Activated CD4-positive, alpha-beta T cell treated with anti-CD3 and anti-CD28 coated beads for 4 hours (primary cell): Measurements from ENCODE around the gene C3orf18.
"Not testable (repeated sequence)": the region's sequence is repeated elsewhere in the genome, so short reads cannot be mapped to it uniquely, and the experiment has no call there.

Experiments
- DNase-seq, 2 donors: peaks; one replicate each; pipeline ENCODE4 v3.0.0-alpha.2; 2020

C3orf18 gene

GRCh38 chr3:50519471-50520089 is 48.0 kb downstream of the C3orf18 start:
- DNase-seq, result peak; percentile 65 to 75

DNA sequence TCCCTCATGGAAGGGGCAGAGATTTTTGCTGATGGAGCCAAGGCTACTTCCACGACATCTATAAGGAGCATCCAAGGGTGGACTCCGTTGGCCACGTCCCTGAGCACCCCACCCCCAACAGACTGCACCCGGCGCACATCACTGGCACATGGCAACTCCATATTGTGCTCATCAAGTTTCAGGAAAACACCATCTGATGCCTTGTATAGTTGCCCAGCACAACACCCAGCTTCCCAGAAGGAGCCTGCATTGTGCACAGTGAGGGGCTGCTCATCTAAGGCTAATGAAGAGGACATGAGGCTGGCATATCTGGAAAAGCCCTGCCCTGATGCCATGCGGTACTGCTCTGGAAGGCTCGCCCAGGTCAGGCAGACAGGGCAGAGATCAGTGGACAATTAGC is 49.1 kb downstream of the C3orf18 start:
- DNase-seq, result no peak

DNA sequence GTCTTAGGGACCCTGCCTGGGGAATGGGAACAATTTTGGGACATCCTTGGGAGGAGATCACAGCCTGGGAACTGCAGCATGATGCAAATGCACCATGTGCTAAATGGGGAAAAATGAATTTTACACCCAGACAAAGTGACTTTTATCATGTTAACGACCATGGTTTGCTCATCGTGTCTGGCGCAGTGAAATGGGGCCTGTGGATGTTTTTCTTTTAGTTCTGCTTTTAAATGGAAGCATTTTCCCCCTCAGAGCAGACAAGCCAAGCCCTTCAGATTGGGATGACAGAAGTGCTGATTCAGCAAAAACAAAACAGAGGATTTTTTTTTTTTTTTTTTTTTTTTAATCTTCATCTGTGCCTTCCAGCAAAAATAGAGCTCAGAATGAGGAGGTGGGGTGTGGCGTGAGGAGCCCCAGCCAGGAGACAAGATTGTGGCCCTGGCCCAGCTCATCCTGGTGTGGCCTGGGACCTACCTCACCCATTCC is 49.8 kb downstream of the C3orf18 start:
- no peak for DNase-seq

- no peak for DNase-seq
Measured at GRCh38 chr3:50516440-50516871, 51.1 kb downstream of the C3orf18 start.

DNA sequence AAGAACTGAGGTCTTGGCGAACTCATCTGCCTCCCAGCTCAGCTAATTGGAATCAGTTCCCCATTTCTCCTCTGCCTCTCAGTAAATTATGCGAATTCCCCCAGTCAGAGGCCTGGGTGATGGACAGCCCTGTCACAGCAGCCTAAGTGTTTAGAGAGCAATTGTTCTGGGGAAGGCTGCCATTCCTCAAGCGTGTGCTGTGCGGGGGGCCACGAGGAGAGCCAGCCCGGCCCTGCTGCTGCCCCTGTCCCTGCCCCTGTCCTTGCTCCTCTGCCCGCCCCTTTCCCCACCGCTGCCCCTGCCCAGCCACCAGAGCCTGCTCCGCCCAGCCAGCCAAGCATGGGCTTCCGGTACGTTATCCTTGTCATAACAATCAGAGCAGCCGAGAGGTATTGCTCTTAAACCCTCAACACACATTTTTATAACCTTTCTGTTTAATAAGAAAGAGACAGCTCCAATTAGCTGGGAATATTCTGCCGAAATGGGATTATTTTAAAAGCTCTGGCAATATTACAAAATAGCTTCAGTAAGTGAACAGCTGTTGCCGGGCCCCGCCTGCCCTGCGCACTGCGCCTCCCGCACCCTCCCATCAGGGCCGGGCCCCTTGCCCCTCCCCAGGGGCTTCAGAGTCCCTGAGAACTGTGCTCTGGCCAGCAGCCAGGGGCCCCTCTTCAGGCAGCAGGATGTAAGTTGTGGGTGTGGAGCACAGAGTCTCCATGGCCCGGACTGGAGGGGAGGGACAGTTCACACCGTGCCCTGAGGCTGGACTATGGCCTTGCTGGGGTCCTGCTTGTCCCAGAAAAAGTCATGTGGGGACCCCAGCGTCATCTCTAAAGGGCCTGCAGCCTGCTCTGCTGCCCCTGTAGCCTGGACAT is 51.7 kb downstream of the C3orf18 start:
- no peak for DNase-seq

- not testable (repeated sequence) for DNase-seq
Measured at GRCh38 chr3:50512908-50513307, 54.6 kb downstream of the C3orf18 start.

GRCh38 chr3:50512131-50512530 is 55.4 kb downstream of the C3orf18 start:
- DNase-seq, result no peak

- DNase-seq, result no peak
Measured at GRCh38 chr3:50510325-50510724, 57.2 kb downstream of the C3orf18 start.

DNA sequence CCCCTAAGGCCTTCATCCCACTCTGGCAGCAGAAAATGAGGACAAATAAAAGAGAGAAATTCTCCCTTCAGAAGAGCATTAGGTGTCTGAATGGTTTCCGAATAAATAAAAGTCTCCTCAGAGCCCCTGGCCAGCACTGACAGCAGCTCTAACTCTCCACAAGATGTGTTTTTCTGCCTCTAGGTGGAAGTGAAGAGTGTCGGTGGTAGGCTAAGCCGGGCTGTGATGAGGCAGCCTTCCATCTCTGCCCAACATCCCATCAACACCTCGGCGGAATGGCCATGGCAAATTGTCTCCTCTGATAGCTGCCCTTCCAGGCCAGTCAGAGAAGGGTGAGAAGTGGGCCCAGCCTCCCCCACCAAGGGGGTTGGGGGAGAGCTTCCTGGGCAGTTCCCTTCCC is 57.8 kb downstream of the C3orf18 start:
- DNase-seq, result no peak

DNA sequence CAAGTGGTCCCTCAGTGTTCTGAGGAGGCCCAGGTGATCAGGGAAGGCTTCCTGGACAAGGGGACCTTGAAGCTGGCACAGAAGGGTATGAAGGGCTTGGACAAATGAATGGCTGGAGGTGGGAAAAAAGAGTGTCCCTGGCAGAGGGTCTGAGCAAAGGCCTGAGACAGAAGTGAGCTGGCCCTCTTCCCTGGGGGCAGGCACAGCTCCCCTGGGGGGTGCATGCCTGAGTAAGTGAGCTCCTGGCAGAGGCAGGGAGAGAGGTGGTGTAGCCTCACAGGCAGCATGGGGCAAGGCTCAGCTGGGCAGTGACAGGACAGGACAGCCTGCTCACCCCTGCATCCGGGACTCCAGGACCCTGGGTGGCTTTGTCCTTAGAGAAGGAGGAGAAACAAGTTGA is 58.7 kb downstream of the C3orf18 start:
- no peak for DNase-seq
